Spleen (tissue), 7 donors: Measurements from ENCODE around the gene GGNBP2.

Experiments used
- POLR2A ChIP-seq, 3 donors: fragments of 450-650 bp; IDR thresholded peaks; one replicate each; pipeline ENCODE4 v1.5.1; 2017; ENCODE audit warnings: antibody characterized with exemption in 3 of 3, mild to moderate bottlenecking in 1 of 3
- TF ChIP-seq, protein P1 (sequence below), 11 experiments: fragments of 200-600 bp in 7 of 11; fragments of 450-650 bp in 4 of 11; sonication (generic) in 4 of 11; IDR thresholded peaks in 8 of 11; conservative IDR thresholded peaks in 3 of 11; 1 replicate in 7 of 11; 2 replicates in 4 of 11; pipeline versions ENCODE4 v1.4.0 to v1.8.0; 2016 to 2021; ENCODE audit warnings: antibody characterized with exemption in 11 of 11, inconsistent platforms in 4 of 11, mild to moderate bottlenecking in 1 of 11
- donor health status: DM: no; HTN: no; CAD: no; lungs with moderate emphysema.
- donor health status: DM: no; HTN: no; CAD: no.
- donor health status: DM: no; HTN: no; CAD: no.

- TF ChIP-seq, protein P1, sequence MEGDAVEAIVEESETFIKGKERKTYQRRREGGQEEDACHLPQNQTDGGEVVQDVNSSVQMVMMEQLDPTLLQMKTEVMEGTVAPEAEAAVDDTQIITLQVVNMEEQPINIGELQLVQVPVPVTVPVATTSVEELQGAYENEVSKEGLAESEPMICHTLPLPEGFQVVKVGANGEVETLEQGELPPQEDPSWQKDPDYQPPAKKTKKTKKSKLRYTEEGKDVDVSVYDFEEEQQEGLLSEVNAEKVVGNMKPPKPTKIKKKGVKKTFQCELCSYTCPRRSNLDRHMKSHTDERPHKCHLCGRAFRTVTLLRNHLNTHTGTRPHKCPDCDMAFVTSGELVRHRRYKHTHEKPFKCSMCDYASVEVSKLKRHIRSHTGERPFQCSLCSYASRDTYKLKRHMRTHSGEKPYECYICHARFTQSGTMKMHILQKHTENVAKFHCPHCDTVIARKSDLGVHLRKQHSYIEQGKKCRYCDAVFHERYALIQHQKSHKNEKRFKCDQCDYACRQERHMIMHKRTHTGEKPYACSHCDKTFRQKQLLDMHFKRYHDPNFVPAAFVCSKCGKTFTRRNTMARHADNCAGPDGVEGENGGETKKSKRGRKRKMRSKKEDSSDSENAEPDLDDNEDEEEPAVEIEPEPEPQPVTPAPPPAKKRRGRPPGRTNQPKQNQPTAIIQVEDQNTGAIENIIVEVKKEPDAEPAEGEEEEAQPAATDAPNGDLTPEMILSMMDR (IDR thresholded peaks at IDR 0.05 in 8 of 11, conservative IDR thresholded peaks at IDR 0.05 in 3 of 11), result no peak
- TF ChIP-seq POLR2A (IDR thresholded peaks at IDR 0.05), result no peak
Observed at GRCh38 chr17:36597866-36598777, 53.4 kb downstream of the GGNBP2 start.
